ENCODE data around the gene MFSD2B. TPM values are rescaled to one million over a fixed set of nuclear protein-coding genes. Genes with fewer than 3 reads are reported as not detected.

MFSD2B gene
- total and polyA plus RNA-seq, 10 of the 15 experiments (the other 5 are each of a cell fraction or from before 2014, with no cell fraction given) = 0.07 to 0.51 (median 0.16) TPM; not detected in 4

GRCh38 chr2:24046930-24047702, 37.2 kb downstream of the MFSD2B start, which contains the start of gene WDCP (continued):
- TF ChIP-seq ATF2 (IDR thresholded peaks at IDR 0.05; ENCODE audit: low read length) (no peak), BACH1 (IDR thresholded peaks at IDR 0.05; ENCODE audit: borderline replicate concordance) (no peak), CBX3 (IDR thresholded peaks at IDR 0.05; ENCODE audit: borderline replicate concordance, low read depth) (no peak), SMAD1 (IDR thresholded peaks at IDR 0.05; ENCODE audit: low read depth, partially characterized antibody) (peak; percentile 62), CUX1 (IDR thresholded peaks at IDR 0.05; ENCODE audit: insufficient replicate concordance, low read depth, low read length) (no peak), ZNF622 (IDR thresholded peaks at IDR 0.05) (no peak), BCL11A (IDR thresholded peaks at IDR 0.05; ENCODE audit: low read depth, low read length) (no peak), REST (IDR thresholded peaks at IDR 0.05; ENCODE audit: low read depth, low read length) (no peak), EGR1 (IDR thresholded peaks at IDR 0.05; ENCODE audit: borderline replicate concordance in 1 of 2, low read depth in 2 of 2, low read length in 2 of 2) (no peak; a peak in 1 of 3 replicates), CHD2 (IDR thresholded peaks at IDR 0.05; ENCODE audit: borderline replicate concordance, low read depth, low read length) (peak; percentile 92), EED (IDR thresholded peaks at IDR 0.05; ENCODE audit: low read depth) (no peak), ETV6 (conservative IDR thresholded peaks at IDR 0.05 in 1 of 2, IDR thresholded peaks at IDR 0.05 in 1 of 2; ENCODE audit: borderline replicate concordance in 1 of 2, low read depth in 1 of 2) (no peak), BHLHE40 (IDR thresholded peaks at IDR 0.05; ENCODE audit: borderline replicate concordance in 1 of 2, low read depth in 2 of 2, low read length in 1 of 2) (peak in 1 of 2 experiments; percentile 73; a peak in 2 of 4 replicates), MYC (IDR thresholded peaks at IDR 0.05; ENCODE audit: insufficient read depth, insufficient read length, insufficient replicate concordance, low read length, severe bottlenecking) (no peak), SUPT20H (IDR thresholded peaks at IDR 0.05; ENCODE audit: borderline replicate concordance, control insufficient read depth, low read depth, low read length) (no peak), CHD1 (IDR thresholded peaks at IDR 0.05; ENCODE audit: low read depth, low read length) (no peak)
- TF ChIP-seq, protein P1, sequence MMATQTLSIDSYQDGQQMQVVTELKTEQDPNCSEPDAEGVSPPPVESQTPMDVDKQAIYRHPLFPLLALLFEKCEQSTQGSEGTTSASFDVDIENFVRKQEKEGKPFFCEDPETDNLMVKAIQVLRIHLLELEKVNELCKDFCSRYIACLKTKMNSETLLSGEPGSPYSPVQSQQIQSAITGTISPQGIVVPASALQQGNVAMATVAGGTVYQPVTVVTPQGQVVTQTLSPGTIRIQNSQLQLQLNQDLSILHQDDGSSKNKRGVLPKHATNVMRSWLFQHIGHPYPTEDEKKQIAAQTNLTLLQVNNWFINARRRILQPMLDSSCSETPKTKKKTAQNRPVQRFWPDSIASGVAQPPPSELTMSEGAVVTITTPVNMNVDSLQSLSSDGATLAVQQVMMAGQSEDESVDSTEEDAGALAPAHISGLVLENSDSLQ (IDR thresholded peaks at IDR 0.05) = peak; percentile 95
